AG09319 (cell line): ENCODE results near the gene CA10.

Experiments used
- DNase-seq: peaks from one replicate; pipeline ENCODE4 v3.0.0-alpha.2; 2010; ENCODE audit warnings: low read depth; ENCODE audit errors: extremely low read depth
- CTCF ChIP-seq: IDR thresholded peaks from 2 replicates; pipeline ENCODE4 v1.5.1; 2011; ENCODE audit warnings: low read depth, mild to moderate bottlenecking, inconsistent platforms, low read length, moderate library complexity

CA10 gene

GRCh38 chr17:51662204-51663056 lies 496.1 kb downstream of the CA10 start:
- no peak for DNase-seq
- TF ChIP-seq CTCF = no peak

DNA sequence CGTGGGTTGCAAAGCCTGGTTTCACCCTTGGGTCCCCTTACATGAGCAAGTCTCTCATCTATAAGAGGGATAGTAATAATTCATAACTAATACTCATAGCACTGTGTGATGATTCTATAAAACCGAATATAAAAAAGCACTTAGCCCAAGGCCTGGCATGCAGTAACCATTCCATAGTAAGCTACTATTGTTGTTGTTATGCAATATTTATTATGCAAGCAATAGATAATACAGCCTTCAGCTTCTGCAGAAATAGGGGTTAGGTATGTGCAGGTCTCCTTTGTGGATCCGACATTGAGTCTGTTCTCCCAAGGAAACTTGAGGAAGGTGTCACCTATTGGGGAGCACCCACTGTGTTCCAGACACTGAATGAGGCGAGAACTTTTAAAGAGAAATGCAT lies 497.1 kb downstream of the CA10 start:
- no peak for TF ChIP-seq CTCF
- DNase-seq = no peak

DNA sequence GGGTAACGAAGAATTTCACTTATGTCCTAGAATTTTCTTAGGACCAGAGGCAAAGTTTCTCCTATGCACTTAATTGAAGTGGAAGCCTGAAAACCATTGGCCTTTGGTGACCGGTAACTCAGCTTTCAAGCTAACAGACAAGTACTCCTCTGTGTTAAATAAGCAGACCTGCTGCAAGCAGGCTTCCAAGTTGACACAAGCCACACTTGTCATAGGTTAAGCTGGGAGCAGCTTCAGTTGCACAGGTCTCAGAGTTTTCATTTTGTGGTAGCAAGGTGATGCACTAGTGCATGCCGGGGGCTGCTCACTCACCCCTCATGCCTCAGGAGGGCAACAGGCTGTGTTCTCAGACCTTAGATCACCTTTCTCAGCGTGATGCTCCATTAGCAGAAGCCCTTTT lies 498.2 kb downstream of the CA10 start:
- DNase-seq = no peak

GRCh38 chr17:51657224-51657623 lies 501.3 kb downstream of the CA10 start:
- no peak for TF ChIP-seq CTCF

More for the DNA sequence above, 498.2 kb downstream of the CA10 start:
- TF ChIP-seq CTCF = no peak

DNA sequence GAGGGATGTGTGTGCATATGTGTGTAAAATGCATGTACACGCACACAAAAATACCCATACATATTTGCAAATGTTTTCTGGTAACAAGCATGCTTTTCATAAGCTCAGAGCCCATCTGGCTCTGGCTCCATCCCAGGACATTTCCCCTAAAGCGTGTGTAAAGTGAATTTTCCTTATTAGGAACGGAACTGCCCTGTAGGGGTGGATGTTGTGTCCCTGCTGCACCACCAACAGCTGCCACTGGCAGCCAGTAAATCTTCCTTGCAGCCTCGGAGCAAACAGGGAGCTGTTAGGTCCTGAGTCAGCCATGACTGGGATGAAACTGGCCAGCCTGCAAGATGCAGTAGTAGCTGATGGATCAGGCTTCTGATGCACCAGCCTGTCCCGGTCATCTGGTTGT lies 504.6 kb downstream of the CA10 start:
- TF ChIP-seq CTCF = no peak
- no peak for DNase-seq

More at GRCh38 chr17:51657224-51657623, 501.3 kb downstream of the CA10 start:
- no peak for DNase-seq

GRCh38 chr17:51652529-51652928 lies 506.0 kb downstream of the CA10 start:
- no peak for DNase-seq
- TF ChIP-seq CTCF = no peak

GRCh38 chr17:51651513-51652298 lies 506.8 kb downstream of the CA10 start:
- TF ChIP-seq CTCF = no peak
- DNase-seq = no peak
